HAP-1 (cell line): ENCODE data around the gene PEX5.

ENCODE experiments used
- DNase-seq, 2 experiments: peaks; one replicate each; pipeline ENCODE4 v3.0.0-alpha.2; 2016 to 2020; ENCODE audit warnings: low spot score in 2 of 2
- H3K27me3 ChIP-seq: fragments of 250-450 bp; sonication (Bioruptor Pico); 2 replicates; pipeline ENCODE4 v1.5.1; 2020; ENCODE audit warnings: low read depth, mild to moderate bottlenecking, moderate library complexity
- H3K36me3 ChIP-seq: fragments of 250-450 bp; sonication (Bioruptor Pico); replicated peaks from 2 replicates; pipeline ENCODE4 v1.5.1; 2020; ENCODE audit warnings: mild to moderate bottlenecking
- H3K4me1 ChIP-seq: fragments of 250-450 bp; sonication (Bioruptor Pico); 2 replicates; pipeline ENCODE4 v1.5.1; 2020; ENCODE audit warnings: mild to moderate bottlenecking
- H3K4me3 ChIP-seq: fragments of 250-450 bp; sonication (Bioruptor Pico); 2 replicates; pipeline ENCODE4 v1.5.1; 2020; ENCODE audit warnings: mild to moderate bottlenecking, moderate library complexity
- H3K9me3 ChIP-seq: fragments of 250-450 bp; sonication (Bioruptor Pico); 2 replicates; pipeline ENCODE4 v1.5.1; 2020; ENCODE audit warnings: mild to moderate bottlenecking, moderate library complexity
- in situ Hi-C: fragments of 300-500 bp; cut with MboI; formaldehyde crosslinking; loops from 3 replicates; pipeline ENCODE4 v1.14.3; 2020; ENCODE audit warnings: low sequenced_read_pairs, inconsistent platforms, mixed read lengths

PEX5 gene

GRCh38 chr12:7154042-7154441, 35.4 kb upstream of the PEX5 start:
- Histone ChIP-seq H3K36me3 (no peaks in the 10 kb centered on the region; the same call in 1 of the 2 replicates), H3K27me3 (no peaks in the 10 kb centered on the region), H3K4me1 (no peaks in the 10 kb centered on the region), H3K4me3 (no peak overlapping the region), H3K9me3 (no peaks in the 10 kb centered on the region)
- no peak for DNase-seq
- in situ Hi-C loops, result no loop called here

GRCh38 chr12:7154901-7155470, 34.5 kb upstream of the PEX5 start:
- H3K4me1 ChIP-seq, result no peaks in the 10 kb centered on the region
- no peak overlapping the region for H3K4me3 ChIP-seq
- DNase-seq, result no peak
- in situ Hi-C loops, result no loop called here
- H3K9me3 ChIP-seq, result no peaks in the 10 kb centered on the region
- no peaks in the 10 kb centered on the region for H3K27me3 ChIP-seq
- H3K36me3 ChIP-seq, result no peaks in the 10 kb centered on the region; the same call in 1 of the 2 replicates

GRCh38 chr12:7155471-7156034, 33.9 kb upstream of the PEX5 start:
- H3K4me3 ChIP-seq, result no peak overlapping the region
- no peaks in the 10 kb centered on the region for H3K9me3 ChIP-seq
- in situ Hi-C loops, result no loop called here
- no peaks in the 10 kb centered on the region for H3K36me3 ChIP-seq
- H3K27me3 ChIP-seq, result no peaks in the 10 kb centered on the region
- H3K4me1 ChIP-seq, result no peaks in the 10 kb centered on the region
- no peak for DNase-seq

GRCh38 chr12:7156259-7157197, 33.0 kb upstream of the PEX5 start:
- Histone ChIP-seq H3K36me3 (no peaks in the 10 kb centered on the region), H3K4me1 (no peaks in the 10 kb centered on the region), H3K9me3 (no peaks in the 10 kb centered on the region), H3K27me3 (no peaks in the 10 kb centered on the region), H3K4me3 (no peak overlapping the region)
- in situ Hi-C loops, result no loop called here
- no peak for DNase-seq

GRCh38 chr12:7157391-7157790, 32.1 kb upstream of the PEX5 start:
- H3K4me3 ChIP-seq, result no peak overlapping the region
- no peaks in the 10 kb centered on the region for H3K9me3 ChIP-seq
- H3K4me1 ChIP-seq, result no peaks in the 10 kb centered on the region
- DNase-seq, result no peak
- in situ Hi-C loops, result no loop called here
- no peaks in the 10 kb centered on the region for H3K27me3 ChIP-seq
- no peaks in the 10 kb centered on the region for H3K36me3 ChIP-seq

GRCh38 chr12:7158781-7159609, 30.5 kb upstream of the PEX5 start:
- Histone ChIP-seq H3K4me3 (no peak overlapping the region), H3K36me3 (no peaks in the 10 kb centered on the region), H3K9me3 (no peaks in the 10 kb centered on the region), H3K4me1 (no peaks in the 10 kb centered on the region), H3K27me3 (0 out of 2 replicates have a peak, but pooled peaks cover 2% of the 10 kb centered on the region)
- in situ Hi-C loops, result no loop called here
- no peak for DNase-seq

- in situ Hi-C loops, result no loop called here
- H3K4me1 ChIP-seq, result no peaks in the 10 kb centered on the region
- DNase-seq, result no peak
- H3K9me3 ChIP-seq, result no peaks in the 10 kb centered on the region
- H3K36me3 ChIP-seq, result no peaks in the 10 kb centered on the region
- 0 out of 2 replicates have a peak, but pooled peaks cover 2% of the 10 kb centered on the region for H3K27me3 ChIP-seq
- H3K4me3 ChIP-seq, result no peak overlapping the region
Measured at GRCh38 chr12:7160183-7160582, 29.3 kb upstream of the PEX5 start.

GRCh38 chr12:7161327-7161726, 28.2 kb upstream of the PEX5 start:
- Histone ChIP-seq H3K4me1 (no peaks in the 10 kb centered on the region), H3K36me3 (no peaks in the 10 kb centered on the region), H3K4me3 (no peak overlapping the region), H3K27me3 (0 out of 2 replicates have a peak, but pooled peaks cover 2% of the 10 kb centered on the region), H3K9me3 (no peaks in the 10 kb centered on the region)
- DNase-seq, result no peak
- in situ Hi-C loops, result no loop called here

- Histone ChIP-seq H3K36me3 (no peaks in the 10 kb centered on the region), H3K4me1 (no peaks in the 10 kb centered on the region), H3K27me3 (0 out of 2 replicates have a peak, but pooled peaks cover 2% of the 10 kb centered on the region), H3K4me3 (no peak overlapping the region), H3K9me3 (peaks cover 4% of the 10 kb centered on the region)
- in situ Hi-C loops, result no loop called here
- DNase-seq, result no peak
Measured at GRCh38 chr12:7161811-7162210, 27.7 kb upstream of the PEX5 start.

GRCh38 chr12:7162691-7163114, 26.8 kb upstream of the PEX5 start:
- no peak overlapping the region for H3K4me3 ChIP-seq
- in situ Hi-C loops, result no loop called here

GRCh38 chr12:7169951-7170350, 19.5 kb upstream of the PEX5 start:
- in situ Hi-C loops, result no loop called here
- Histone ChIP-seq H3K9me3 (peaks cover 35% of the 10 kb centered on the region), H3K4me3 (no peak overlapping the region), H3K36me3 (no peaks in the 10 kb centered on the region), H3K4me1 (no peaks in the 10 kb centered on the region), H3K27me3 (no peaks in the 10 kb centered on the region)
- DNase-seq, result no peak

More at GRCh38 chr12:7162691-7163114, 26.8 kb upstream of the PEX5 start:
- Histone ChIP-seq H3K4me1 (no peaks in the 10 kb centered on the region), H3K27me3 (0 out of 2 replicates have a peak, but pooled peaks cover 2% of the 10 kb centered on the region), H3K9me3 (peaks cover 8% of the 10 kb centered on the region), H3K36me3 (no peaks in the 10 kb centered on the region)
- DNase-seq, result peak; percentile 5 to 54

GRCh38 chr12:7171854-7172253, 17.6 kb upstream of the PEX5 start:
- Histone ChIP-seq H3K27me3 (no peaks in the 10 kb centered on the region; the same call in 1 of the 2 replicates), H3K4me3 (no peak overlapping the region), H3K36me3 (no peaks in the 10 kb centered on the region), H3K4me1 (no peaks in the 10 kb centered on the region), H3K9me3 (peaks cover 31% of the 10 kb centered on the region)
- DNase-seq, result no peak
- in situ Hi-C loops, result no loop called here

GRCh38 chr12:7175493-7175892, 14.0 kb upstream of the PEX5 start:
- Histone ChIP-seq H3K27me3 (no peaks in the 10 kb centered on the region; the same call in 1 of the 2 replicates), H3K36me3 (no peaks in the 10 kb centered on the region), H3K9me3 (peaks cover 18% of the 10 kb centered on the region), H3K4me1 (no peaks in the 10 kb centered on the region), H3K4me3 (no peak overlapping the region)
- no peak for DNase-seq
- in situ Hi-C loops, result no loop called here
